SK-N-MC (cell line): ENCODE data around the gene TTLL3.

Source experiments
- EZH2 ChIP-seq: fragments of 200-600 bp; sonication (generic); IDR thresholded peaks from one replicate; pipeline ENCODE4 v1.6.1; 2017; ENCODE audit warnings: antibody characterized with exemption
- FOXP2 ChIP-seq: optimal IDR thresholded peaks from 2 replicates; pipeline ENCODE3; 2011; ENCODE audit warnings: mild to moderate bottlenecking, moderate library complexity; ENCODE audit not compliant: insufficient read depth; ENCODE audit errors: extremely low read length, control extremely low read depth
- POLR2AphosphoS5 ChIP-seq: IDR thresholded peaks from 2 replicates; pipeline ENCODE4 v1.6.1; 2012; ENCODE audit warnings: mild to moderate bottlenecking, low read depth, low read length, borderline replicate concordance

DNA sequence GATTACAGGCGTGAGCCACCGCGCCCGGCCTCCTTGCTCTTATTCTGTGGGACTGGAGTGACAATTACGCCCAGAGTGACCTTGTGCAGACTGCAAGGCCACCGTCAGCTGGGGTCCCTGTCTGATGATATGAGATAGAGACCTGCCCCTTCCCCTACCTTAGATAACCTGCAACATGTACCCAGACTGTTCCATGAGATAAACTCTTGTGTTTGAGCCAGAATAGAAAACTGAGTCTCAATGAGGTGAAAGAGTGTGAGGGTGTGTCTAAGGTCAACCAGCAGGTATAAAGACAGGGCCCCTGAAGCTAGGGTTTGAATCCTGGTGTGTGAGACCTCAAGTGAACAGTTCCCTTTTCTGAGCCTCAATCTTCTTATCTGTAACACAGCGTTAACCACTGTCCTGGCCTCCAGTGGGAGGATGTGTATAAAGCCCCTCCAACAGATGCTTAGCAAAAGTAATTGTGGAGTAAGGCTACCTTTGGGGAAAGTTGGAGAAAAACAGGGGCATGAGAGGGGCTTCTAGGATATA, 23.8 kb upstream of the TTLL3 start:
- TF ChIP-seq POLR2AphosphoS5 (no peak), EZH2 (no peak), FOXP2 (no peak)
